Putamen (tissue), 1 donor: ENCODE data around the gene PNPLA5.

Experiments
- DNase-seq: peaks from one replicate; pipeline ENCODE4 v3.0.0-alpha.2; 2016; ENCODE audit warnings: low spot score

PNPLA5 gene

DNA sequence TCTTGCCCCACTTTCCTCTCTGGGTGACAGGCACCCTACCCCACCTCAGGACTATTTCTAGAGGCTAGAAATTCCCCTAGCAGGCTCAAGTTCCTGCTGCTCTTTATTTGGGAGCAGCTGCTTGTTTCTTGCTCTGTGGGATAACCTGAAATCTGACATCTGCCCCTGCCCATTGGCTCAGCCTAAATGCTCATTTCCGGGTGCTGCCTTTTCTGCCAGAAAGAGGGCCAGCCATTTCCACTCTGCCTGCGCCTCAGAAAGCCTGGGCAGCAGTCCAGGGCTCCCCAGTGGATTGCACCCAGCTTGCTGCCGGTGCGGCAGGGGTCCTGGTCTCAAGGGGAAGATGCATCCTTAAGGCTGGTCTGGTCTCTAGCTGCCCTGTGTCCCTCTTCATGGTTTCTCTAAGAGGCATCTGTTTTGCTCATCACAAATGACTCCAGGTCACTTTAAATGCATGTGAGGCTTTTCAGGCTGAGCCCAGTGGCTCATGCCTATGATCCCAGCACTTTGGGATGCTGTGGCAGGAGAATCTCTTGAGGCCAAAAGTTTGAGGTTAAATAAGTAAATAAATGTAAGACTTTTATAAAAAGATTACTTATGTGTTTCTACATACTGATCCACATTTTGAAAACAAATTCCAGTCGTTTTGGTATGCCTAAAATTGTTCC lies 10.3 kb upstream of the PNPLA5 start:
- DNase-seq = no peak

DNA sequence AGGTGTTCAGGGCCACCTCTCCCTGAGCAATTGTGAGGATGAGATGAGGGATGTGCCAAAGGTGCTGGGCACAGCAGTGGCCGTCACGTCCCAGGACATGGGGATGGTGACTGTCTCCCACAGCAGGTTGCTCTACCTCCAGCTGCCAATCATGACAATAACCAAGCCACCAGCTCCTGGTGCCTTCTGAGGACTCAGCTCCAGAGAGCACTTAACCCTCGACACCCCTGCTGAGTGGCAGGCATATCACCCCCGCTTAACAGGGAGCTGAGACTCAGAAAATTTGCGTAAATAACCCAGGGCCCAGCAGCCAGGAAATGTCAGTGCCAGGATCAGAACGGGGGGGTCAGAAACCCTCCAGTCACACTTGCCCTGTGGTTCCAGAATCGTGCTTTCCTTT lies 8.4 kb upstream of the PNPLA5 start:
- DNase-seq = no peak

DNA sequence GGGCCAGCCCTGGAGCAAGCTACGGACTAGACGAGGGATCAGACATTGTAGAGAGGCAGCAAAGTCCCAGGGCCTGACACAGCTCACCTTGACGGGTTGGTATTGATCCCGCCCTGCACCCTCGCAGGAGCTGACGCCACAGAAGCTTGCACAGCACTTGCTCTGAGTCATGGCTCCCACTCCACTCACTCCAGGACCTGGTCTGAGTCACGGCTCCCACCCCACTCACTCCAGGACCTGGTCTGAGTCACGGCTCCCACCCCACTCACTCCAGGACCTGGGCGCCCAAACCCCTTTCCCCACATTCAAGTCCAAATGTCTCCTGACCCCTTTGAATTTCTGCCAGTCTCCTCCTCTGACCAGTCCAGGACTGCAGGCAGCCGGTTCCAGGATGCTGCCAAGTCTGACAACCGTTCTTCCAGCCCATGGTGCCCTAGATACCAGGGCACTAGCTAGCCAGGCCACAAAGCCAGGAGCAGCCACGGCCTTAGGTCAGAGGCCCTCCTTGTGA lies 6.0 kb upstream of the PNPLA5 start:
- peak; percentile 56 for DNase-seq

DNA sequence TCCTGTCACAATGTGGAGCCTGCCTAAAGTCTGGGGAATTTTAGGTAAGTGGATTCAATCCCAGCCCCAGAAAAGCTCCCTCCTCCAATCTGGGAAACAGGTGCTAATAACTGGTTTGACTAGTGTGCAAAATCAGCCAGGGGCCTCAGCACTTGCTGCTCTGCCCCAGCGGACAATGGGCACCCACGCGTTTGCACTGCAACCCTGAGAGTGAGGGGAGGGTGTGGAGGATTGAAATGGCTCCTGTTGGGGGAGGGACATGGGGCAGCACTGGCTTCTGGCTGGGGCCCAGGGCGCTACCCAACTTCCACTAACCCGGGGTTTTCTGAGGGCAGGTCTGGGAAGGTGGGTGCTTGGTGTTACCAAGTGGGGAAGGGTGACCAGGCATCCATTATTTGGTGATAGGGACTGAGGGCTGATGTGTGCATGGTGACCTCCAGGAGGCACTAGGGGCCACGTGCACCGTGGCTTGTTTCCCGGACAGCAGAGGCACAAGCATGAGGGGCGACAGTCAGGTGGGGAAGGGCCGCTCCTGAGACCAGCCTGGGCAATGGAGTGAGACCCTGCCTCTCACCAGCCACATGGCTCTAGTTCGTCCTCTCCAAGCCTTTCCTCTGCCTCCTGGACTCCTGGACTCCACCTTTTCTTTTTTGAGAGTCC lies 4.3 kb upstream of the PNPLA5 start:
- no peak for DNase-seq

DNA sequence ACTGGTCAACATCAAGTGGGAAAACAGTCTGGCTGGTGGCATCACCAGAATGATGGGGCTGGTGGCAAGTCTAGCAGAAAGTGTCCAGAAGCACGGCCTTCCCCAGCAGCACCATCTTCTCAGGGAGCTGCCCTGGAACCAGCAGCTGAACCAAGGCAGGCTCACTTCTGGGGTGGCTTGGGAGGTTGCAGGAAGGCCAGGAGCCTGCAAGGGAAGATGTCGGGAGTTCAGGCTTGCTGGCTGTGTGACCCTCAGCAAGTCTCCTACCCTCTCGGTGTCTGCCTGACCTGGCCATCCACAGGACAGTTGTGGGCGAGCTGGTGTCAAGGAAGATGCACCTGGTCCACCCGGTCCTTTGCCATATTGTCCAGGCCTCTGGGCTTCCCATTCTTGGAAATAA lies 2.3 kb upstream of the PNPLA5 start:
- no peak for DNase-seq

DNA sequence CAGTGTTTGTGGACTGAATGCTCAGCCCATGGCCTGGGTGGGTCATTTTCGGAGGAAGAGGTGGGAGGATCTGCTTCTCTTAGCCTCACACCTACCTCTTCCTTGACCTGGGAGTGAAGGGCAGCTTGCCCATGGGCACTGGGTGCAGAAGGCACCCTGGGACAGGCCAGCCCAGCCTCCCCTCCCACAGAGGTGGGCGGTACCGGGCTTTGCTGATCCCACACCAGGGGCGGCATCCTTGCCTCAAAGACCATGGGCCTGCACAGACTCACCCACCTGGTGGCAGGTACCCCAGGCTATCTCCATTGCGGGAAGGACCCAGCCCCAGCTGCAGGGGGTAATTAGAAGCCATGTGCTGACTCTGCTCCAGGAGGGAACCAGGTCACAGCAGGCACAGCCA lies 1.5 kb upstream of the PNPLA5 start:
- no peak for DNase-seq

DNA sequence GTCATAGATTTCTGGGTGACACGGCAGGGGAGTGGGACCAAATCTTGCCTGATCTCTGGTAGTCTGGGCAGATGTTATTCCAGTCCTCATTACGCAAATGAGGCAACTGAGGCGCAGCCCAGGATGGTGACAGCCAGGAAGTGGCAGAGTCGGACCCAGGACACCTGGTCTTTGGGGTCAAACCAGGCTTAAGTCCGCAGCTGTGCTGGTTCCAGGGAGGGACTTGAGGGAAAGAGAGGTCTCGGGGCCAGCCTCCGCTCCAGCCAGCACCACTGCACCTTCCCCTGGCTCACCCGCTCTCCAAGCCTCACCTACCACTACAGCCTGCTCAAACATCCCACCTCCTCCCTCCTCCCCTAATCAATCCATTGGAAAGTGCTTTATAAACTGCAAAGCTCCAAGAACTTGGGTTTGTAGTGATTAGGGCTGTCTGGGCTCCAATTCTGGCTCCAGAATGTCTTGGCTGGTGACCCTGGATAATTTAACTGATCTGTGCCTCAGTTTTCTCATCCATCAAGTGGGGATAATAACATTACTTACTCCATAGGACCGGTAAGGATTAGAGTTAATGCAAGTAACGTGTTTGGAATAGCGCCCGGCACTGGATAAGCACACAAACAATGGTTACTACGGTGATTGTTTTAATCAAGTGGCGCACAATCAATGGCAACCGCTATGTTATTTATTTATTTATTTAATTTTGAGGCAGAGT lies 526 bp upstream of the PNPLA5 start:
- no peak for DNase-seq

DNA sequence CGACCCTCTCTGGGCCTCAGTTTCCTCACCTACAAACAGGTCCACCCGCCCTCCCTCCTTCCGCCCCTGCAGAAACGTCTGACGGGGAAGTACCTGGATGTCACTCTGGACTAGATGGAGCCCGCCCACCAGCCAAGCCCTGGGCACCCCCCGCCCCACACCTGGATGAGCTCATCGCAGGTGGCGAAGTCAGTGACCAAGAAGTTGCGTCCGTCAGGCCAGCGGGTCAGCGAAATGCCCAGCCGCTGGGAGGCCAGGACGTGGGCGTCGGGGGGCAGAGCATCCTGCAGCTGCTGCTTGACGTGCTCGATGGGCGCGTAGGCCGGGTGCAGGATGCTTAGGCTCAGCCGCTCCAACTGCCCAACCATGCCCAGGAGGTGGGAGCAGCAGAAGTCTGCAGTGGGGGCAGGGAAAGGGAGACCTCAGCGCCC lies 897 bp downstream of the PNPLA5 start:
- no peak for DNase-seq

DNA sequence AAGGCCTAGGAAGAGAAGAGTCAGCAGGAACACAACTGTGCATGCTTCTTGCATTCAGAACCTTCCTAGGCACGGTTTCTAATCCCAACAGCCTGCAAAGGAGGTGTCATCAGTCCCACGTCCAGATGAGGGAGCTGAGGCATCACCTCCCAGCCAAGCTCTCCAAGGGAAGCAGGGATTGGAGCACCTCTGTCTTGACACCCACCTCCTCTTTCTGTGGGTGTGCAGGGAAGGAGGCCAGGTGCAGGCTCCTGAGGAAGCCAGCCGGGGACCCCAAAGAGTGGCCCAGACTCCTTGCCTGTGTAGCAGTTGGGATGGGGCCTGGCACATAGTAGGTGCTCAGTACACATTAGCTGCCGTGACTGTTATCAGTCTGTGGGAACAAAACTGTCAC lies 2.0 kb downstream of the PNPLA5 start:
- peak; percentile 50 for DNase-seq

DNA sequence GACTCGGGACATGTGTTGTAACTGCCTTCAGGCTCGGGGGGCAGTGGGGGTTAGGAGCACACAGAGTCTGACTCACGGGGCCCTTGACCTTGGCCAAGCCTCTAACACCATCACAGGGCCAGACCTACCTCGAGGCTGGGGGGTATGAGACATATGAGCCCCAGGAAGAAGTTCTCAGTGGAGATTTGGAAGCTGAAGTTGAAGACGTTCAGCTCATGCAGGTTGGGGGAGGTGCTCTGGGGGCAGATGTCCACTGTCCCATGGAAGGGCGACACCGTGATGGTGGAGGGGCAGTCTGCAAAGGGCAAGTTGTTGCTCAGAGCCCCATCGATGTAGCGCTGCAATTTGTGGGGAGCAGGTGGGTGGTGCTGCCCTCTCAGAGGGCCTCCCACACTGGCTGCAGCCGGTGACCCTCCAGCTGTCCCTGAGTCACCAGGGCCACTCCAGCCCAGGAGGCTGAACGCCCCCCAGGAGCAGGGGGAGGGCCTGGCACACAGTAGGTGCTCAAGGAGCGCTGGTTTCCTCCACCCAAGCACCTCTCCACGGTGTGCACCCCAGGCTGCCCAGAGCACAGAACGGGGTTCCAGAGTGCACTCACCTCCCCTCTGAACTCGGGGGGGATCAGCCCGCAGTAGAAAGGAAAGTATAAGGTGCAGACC lies 2.5 kb downstream of the PNPLA5 start:
- no peak for DNase-seq

DNA sequence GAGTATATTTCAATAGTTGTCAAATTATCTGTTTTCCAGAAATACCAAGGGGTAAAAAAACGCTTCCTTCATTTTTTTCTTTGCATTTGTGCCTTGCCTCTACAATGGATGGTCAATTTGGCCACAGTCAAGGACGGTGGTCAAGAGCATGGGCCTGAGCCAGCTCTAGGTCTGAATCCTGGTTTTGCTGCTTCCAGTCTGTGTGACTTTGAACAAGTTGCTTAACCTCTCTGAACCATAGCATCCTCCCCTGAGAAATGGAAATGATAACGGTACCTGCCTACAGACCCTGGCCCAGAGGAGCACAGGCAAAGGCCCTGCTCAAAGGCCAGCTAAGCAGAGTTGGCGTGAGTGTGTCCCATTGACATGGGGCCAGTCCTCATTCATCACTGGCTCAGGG lies 3.1 kb downstream of the PNPLA5 start:
- no peak for DNase-seq

DNA sequence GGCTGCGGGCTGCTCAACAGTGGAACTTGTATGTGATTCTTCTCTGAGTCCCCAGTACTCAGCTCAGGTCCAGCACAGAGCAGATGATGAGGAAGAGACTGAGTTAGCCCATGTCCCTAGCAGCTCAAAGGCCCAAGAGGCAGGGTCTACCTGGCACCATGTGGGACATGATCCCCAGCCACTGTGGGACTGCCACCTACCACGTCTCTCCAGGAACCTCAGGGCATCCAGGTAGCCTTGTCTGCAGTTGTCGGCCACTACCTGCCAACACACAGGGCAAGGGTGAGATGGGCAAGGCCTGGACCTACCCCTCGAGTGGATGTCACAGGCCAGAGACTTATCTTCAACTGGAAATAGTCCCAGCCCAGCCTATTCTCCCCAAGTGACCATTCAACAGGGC lies 4.4 kb downstream of the PNPLA5 start:
- DNase-seq = no peak

DNA sequence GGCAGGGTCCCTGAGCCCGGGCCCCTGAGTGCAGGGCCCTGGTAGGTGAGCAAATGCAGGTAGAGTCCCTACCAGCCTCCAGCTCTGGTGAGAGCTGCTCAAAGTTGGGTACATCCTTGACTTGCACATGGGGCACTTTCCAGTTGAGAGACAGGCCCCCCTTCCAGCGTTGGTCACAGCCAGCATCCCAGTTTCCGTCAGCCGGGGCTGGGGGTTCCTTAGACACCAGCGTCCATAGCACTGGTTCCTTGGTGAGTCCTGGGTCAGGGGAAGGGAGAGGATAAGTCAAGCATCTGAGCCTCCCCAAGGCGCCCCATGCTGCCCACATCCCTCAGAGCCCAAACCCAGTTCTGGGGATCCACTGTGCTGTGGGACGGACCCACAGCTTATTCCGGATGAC lies 5.6 kb downstream of the PNPLA5 start:
- no peak for DNase-seq

DNA sequence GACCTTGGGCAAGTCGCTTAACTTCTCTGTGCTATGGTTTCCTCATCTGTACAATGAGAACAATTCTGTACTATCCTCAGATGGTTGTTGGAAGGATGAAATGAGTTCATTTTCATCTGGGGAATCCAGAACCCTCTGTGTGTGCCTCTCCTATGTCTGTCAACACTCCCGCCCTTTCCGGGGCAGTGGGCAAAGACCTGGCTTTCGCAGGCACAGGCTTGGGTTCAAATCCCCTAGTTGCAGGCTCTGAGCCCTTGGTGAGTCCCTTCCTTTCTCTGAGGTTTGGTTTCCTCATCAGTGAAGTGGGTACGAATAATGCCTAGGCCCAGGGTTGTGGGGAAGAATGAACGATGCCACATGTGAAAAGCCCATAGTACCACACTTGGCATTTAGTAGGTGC lies 6.0 kb downstream of the PNPLA5 start:
- no peak for DNase-seq

DNA sequence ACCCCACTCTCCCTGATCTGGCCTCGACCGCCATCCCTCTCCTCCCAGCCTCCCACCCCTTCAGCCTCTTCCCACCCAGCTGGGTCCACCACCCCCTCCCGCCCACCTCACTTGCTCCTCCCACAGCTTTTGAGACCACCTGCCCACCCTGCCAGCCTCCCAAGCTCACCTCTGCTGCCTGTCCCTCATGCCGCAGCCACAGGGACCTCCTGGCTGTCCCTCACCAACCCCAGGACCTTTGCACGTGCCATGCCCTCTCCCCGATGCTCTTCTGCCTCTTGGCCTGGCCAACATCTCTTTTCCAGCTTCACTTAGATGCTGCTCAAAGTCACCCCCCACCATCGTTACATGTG lies 6.5 kb downstream of the PNPLA5 start:
- DNase-seq = no peak

DNA sequence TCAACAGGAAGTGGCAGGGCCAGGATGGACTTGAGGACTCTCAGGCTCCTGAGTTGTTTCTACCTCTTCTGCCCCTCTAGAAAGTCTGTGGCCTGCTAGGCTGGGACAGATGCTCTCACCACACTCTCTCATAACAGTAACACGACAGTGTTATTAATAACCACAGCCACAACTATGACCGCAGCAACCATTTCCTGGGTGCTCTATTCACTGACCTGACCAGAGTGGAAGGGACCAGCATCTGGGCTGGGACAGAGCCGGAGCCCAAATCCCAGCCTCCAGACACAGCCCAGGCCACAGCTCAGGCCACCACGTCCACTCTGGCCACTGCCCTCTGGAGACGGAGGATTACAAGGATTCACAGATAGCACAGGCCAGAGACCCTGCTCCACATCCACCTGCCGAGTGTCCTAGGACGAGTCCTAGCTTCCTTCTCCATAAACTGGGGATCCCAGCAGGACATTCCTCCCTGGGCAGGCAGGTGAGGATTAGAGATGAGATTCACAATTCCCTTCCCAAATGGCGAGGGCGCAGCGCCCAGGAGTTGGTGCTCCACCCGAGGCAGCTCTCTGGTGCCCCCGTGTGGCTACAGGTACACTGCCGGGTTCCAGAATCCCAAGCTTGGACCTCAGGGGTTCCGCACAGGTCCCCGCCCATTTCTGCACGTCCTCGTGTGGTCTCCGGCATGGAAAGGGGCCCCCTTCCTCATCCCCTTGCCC lies 7.1 kb downstream of the PNPLA5 start:
- DNase-seq = no peak

DNA sequence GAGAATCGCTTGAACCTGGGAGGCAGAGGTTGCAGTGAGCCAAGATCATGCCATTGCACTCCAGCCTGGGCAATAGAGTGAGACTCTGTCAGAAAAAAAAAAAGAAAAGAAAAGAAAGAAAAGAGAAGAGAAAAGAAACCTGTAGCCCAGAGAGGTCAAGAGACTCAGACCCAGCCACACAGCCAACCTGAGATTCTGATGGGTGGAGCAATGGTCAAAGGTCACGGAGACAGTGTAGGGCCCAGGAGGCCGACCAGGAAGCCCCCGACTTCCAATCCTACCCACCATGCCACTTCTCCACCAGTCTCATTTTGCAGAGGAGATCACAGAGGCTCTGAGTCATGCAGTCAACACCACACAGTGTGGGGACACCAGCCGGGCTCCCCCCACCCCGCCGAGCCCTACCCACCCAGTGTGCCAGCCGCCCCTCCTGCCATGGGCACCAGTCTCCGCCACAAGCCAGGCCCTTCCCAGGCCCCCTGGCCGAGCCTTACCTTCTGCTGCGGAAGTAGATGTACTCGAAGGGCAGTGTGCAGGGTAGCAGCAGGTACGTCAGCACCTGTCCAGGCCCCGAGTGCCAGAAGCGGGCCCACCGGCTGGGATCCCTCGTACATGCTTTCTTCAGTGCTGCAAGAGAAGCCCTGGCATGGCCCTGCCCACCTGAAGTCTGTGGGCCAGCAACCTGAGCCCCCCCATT lies 7.9 kb downstream of the PNPLA5 start:
- no peak for DNase-seq

DNA sequence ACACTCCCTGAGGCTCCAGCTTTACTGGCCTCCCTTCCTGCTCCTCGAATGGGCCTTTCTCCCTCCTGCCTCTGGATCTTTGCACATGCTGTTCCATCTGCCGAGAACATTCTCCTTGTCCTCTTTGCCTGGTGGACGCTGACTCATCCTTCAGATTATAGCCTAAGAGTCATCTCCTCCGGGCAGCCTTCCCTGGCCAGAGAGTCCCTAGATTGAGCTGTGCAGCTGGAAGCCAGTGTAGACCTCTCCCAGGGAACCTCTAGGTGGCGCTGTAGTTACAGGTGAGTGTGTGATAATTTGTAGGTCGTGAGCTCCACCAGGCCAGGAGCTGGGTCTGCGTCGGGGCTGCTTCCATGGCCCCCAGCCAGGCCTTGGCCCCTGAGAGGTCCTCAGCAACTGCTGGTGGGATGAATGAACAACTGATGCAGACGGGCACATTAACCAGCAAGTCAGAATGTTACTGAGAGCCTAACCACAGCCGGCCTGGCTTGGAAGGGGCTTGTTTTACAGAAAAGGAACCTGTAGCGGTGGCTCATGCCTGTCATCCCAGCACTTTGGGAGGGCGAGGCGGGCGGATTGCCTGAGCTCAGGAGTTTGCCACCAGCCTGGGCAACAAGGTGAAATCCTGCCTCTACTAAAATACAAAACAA lies 8.7 kb downstream of the PNPLA5 start:
- no peak for DNase-seq

DNA sequence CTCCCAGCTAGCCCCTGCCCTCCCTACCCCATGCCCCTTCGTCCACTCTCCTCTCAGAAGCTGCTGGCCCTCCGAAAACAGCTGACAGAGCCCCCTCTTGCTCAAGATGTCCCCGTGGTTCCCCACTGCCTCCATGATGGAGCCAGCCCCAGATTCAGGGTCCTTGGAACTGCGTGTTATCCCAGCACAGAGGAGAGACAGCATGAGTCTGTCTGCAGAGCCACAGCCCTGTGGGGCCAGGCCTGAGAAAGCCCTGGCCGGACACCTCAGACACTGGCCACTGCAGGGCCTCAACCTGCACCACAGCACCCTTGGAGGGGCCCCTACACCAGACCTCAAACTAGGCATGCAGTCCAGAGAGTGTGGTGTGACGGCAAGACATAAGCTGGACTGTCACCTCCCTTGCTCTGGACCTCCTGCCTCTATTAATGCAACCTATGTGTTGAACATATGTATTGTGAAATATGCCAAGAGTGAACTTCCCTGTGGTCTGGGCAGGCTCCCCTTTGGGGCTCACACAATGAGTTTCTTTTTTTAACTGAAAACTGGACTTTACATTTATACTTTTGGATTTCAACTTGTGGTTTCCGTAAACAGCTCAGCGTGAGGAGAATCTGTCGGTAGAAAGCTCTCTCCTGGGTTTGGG lies 9.6 kb downstream of the PNPLA5 start:
- DNase-seq = no peak
